A549 (cell line): Measurements from ENCODE around the gene ACO1. TPM values are rescaled to one million over a fixed set of nuclear protein-coding genes. Genes with fewer than 3 reads are reported as not detected.
A peak's percentile ranks its signal among the peaks of the same experiment; 100 is the strongest.

ENCODE experiments used
- ATAC-seq, 2 experiments: fragments of 200-7000 bp in 1 of 2; fragments of >200 bp in 1 of 2; cut with Nextera tagmentation in 1 of 2; cut with Tn5 transposase in 1 of 2; 3 replicates each; pipeline versions ENCODE4 v1.8.0 to v1.9.1; 2018 to 2020; ENCODE audit warnings: mild to moderate bottlenecking in 1 of 2, moderate library complexity in 1 of 2
- CTCF ChIA-PET: fragments of 300-600 bp; sonication (Branson Sonifier 250); formaldehyde crosslinking; extraction: SDS; loops from one replicate; lab custom pipeline; 2021; ENCODE audit warnings: antibody characterized with exemption, inconsistent platforms; lab: Yijun Ruan, JAX
- POLR2A ChIA-PET: fragments of 350-600 bp; formaldehyde crosslinking; extraction: SDS; loops from one replicate; lab custom pipeline; 2021; ENCODE audit warnings: antibody characterized with exemption, inconsistent platforms; lab: Yijun Ruan, JAX
- DNase-seq, 2 experiments: peaks; one replicate each; pipeline versions ENCODE4 v3.0.0 to v3.0.0-alpha.2; 2011 to 2016; ENCODE audit warnings: low read depth in 1 of 2, low spot score in 1 of 2
- FAIRE-seq: peaks from 2 replicates; lab custom pipeline; 2011; peaks lifted over from hg19 to GRCh38; lab: Jason Lieb, UNC
- H3K27ac ChIP-seq, 2 experiments: fragments of >200 bp; sonication (Bioruptor Twin); formaldehyde crosslinking; 3 replicates each; pipeline ENCODE4 v1.5.1; 2016 to 2017
- H3K4me1 ChIP-seq: fragments of >200 bp; sonication (Bioruptor Twin); formaldehyde crosslinking; 3 replicates; pipeline ENCODE4 v1.6.1; 2016
- H3K4me2 ChIP-seq: fragments of >200 bp; sonication (Bioruptor Twin); formaldehyde crosslinking; 3 replicates; pipeline ENCODE4 v1.6.1; 2016
- H3K4me3 ChIP-seq: fragments of >200 bp; sonication (Bioruptor Twin); formaldehyde crosslinking; 3 replicates; pipeline ENCODE4 v1.5.1; 2016
- H3K9me3 ChIP-seq: fragments of >200 bp; sonication (Bioruptor Twin); formaldehyde crosslinking; 3 replicates; pipeline ENCODE4 v1.6.1; 2016
- CBX2 ChIP-seq: fragments of 200-600 bp; sonication (generic); IDR thresholded peaks from 2 replicates; pipeline ENCODE4 v1.6.1; 2016; ENCODE audit warnings: low read depth, mild to moderate bottlenecking, borderline replicate concordance
- CEBPB ChIP-seq, 2 experiments: fragments of >200 bp in 1 of 2; sonication (Bioruptor Twin) in 1 of 2; formaldehyde crosslinking in 1 of 2; IDR thresholded peaks; 2 replicates each; pipeline ENCODE4 v1.6.1; 2012 to 2016
- FOSL2 ChIP-seq, 2 experiments: fragments of 450-650 bp in 1 of 2; fragments of >200 bp in 1 of 2; sonication (Bioruptor Twin) in 1 of 2; formaldehyde crosslinking; IDR thresholded peaks; 2 replicates each; pipeline versions ENCODE4 v1.5.0 to v1.6.1; 2016 to 2020; ENCODE audit warnings: mild to moderate bottlenecking in 1 of 2, moderate library complexity in 1 of 2
- GATA3 ChIP-seq: IDR thresholded peaks from 2 replicates; pipeline ENCODE4 v1.6.1; 2012; ENCODE audit warnings: borderline replicate concordance
- HEYL ChIP-seq: fragments of 250-450 bp; sonication (Bioruptor Pico); IDR thresholded peaks from 2 replicates; pipeline ENCODE4 v1.8.0; 2021; ENCODE audit warnings: mild to moderate bottlenecking, moderate library complexity
- HOXA7 ChIP-seq: fragments of 250-450 bp; sonication (Bioruptor Pico); IDR thresholded peaks from 2 replicates; pipeline ENCODE4 v1.5.0; 2020; ENCODE audit warnings: mild to moderate bottlenecking, moderate library complexity
- JUN ChIP-seq, 2 experiments: fragments of >200 bp; sonication (Bioruptor Twin); formaldehyde crosslinking; IDR thresholded peaks; 2 replicates in 1 of 2; 3 replicates in 1 of 2; pipeline ENCODE4 v1.6.1; 2016 to 2017
- JUNB ChIP-seq: fragments of >200 bp; sonication (Bioruptor Twin); formaldehyde crosslinking; IDR thresholded peaks from 2 replicates; pipeline ENCODE4 v1.6.1; 2016
- MAZ ChIP-seq: fragments of 150-350 bp; IDR thresholded peaks from 2 replicates; pipeline ENCODE4 v1.6.1; 2014; ENCODE audit warnings: antibody characterized with exemption, low read depth, low read length, borderline replicate concordance
- MYC ChIP-seq: IDR thresholded peaks from 2 replicates; pipeline ENCODE4 v1.6.1; 2012; ENCODE audit warnings: mild to moderate bottlenecking, inconsistent platforms, low read length, improper control_type of control experiment, borderline replicate concordance
- NR3C1 ChIP-seq: fragments of >200 bp; sonication (Bioruptor Twin); formaldehyde crosslinking; IDR thresholded peaks from 3 replicates; pipeline ENCODE4 v1.6.1; 2017
- RARB ChIP-seq: fragments of 250-450 bp; sonication (Bioruptor Pico); IDR thresholded peaks from 2 replicates; pipeline ENCODE4 v1.8.0; 2021; ENCODE audit warnings: mild to moderate bottlenecking, moderate library complexity
- SMC3 ChIP-seq: fragments of >200 bp; sonication (Bioruptor Twin); formaldehyde crosslinking; IDR thresholded peaks from 3 replicates; pipeline ENCODE4 v1.6.1; 2018; ENCODE audit warnings: inconsistent platforms
- SREBF2 ChIP-seq: fragments of 450-650 bp; IDR thresholded peaks from 2 replicates; pipeline ENCODE4 v1.6.1; 2014; ENCODE audit warnings: mild to moderate bottlenecking, moderate library complexity
- TFCP2L1 ChIP-seq: fragments of 250-450 bp; sonication (Bioruptor Pico); IDR thresholded peaks from 2 replicates; pipeline ENCODE4 v1.5.0; 2021; ENCODE audit warnings: mild to moderate bottlenecking
- ZC3H11A ChIP-seq: fragments of 450-650 bp; IDR thresholded peaks from 2 replicates; pipeline ENCODE4 v1.6.1; 2014; ENCODE audit warnings: antibody characterized with exemption, mild to moderate bottlenecking
- WGBS: methylation state at CpG from one replicate; pipeline ENCODE4 v1.1.6; 2017; ENCODE audit errors: missing lambda C conversion rate; 5-methylcytosine and 5-hydroxymethylcytosine counted together
- polyA plus RNA-seq, 4 experiments: library from polyadenylated mRNA; depleted of rRNA in 3 of 4; stranded (reverse); fragments of >200 nt; fragmentation: RNase III in 1 of 4; extraction: RNeasy Plus Mini Kit Qiagen cat#74134 plus additional on column Dnase treatment in 1 of 4; gene quantifications; 2 replicates in 3 of 4; 3 replicates in 1 of 4; pipeline ENCODE4 v1.2.3, GENCODE V29; 2011 to 2017
- TF ChIP-seq, protein P1 (sequence below): fragments of 450-650 bp; IDR thresholded peaks from 2 replicates; pipeline ENCODE4 v1.6.1; 2014; ENCODE audit warnings: antibody characterized with exemption
- TF ChIP-seq, protein P2 (sequence below): IDR thresholded peaks from 2 replicates; pipeline ENCODE4 v1.6.1; 2012
- TF ChIP-seq, protein P3 (sequence below): fragments of 150-350 bp; IDR thresholded peaks from 2 replicates; pipeline ENCODE4 v1.6.1; 2014; ENCODE audit warnings: low read depth, mild to moderate bottlenecking, low read length

Gene ACO1
- polyA plus RNA-seq, 2 of the 4 experiments (the other 2 are of a cell fraction), result 32.2 to 41.0 TPM

DNA sequence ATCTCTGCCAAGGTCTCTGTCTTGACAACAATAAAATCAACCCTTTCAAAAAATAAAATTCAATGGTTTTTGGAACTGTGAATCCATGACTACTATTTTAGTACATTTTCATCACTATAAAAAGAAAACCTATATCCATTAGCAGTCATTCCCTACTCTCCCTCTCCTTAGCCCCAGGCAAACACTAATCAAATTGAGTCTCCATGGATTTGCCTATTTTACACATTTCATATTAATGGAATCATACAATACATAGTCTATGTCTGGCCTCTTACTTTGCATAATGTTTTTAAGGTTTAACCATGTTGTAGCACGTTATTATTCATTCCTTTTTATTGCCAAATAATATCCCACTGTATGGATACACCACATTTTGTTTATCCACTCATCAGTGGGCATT is 117.4 kb downstream of the ACO1 start (continued):
- TF ChIP-seq, protein P1, sequence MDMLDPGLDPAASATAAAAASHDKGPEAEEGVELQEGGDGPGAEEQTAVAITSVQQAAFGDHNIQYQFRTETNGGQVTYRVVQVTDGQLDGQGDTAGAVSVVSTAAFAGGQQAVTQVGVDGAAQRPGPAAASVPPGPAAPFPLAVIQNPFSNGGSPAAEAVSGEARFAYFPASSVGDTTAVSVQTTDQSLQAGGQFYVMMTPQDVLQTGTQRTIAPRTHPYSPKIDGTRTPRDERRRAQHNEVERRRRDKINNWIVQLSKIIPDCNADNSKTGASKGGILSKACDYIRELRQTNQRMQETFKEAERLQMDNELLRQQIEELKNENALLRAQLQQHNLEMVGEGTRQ, result no peak
- TF ChIP-seq, protein P2, sequence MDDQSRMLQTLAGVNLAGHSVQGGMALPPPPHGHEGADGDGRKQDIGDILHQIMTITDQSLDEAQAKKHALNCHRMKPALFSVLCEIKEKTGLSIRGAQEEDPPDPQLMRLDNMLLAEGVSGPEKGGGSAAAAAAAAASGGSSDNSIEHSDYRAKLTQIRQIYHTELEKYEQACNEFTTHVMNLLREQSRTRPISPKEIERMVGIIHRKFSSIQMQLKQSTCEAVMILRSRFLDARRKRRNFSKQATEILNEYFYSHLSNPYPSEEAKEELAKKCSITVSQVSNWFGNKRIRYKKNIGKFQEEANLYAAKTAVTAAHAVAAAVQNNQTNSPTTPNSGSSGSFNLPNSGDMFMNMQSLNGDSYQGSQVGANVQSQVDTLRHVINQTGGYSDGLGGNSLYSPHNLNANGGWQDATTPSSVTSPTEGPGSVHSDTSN, result no peak
- no peak for TF ChIP-seq MYC
- TF ChIP-seq NR3C1, result no peak
- no peak for TF ChIP-seq FOSL2 (IDR thresholded peaks at IDR 0.05)
- TF ChIP-seq FOSL2 (CRISPR knock-in tag; IDR thresholded peaks at IDR 0.05), result no peak

DNA sequence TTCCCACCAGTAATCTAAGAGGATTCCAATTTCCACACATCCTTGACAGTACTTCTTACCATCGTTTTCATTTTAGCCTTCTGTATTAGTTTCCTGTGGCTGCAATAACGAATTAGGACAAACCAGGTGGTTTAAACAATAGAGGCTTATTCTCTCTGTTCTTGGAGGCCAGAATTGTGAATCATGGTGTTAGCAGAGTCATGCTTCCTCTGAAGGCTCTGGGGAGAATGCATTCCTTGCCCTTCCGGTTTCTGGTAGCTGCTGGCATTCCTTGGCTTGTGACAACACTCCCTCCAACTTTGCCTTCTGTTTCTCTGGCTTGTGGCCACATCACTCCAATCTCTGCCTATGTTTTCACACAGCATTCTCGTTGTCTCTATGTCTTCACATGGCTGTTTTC is 118.0 kb downstream of the ACO1 start:
- CTCF ChIA-PET, result interaction anchor here (1.1 to 2.1 kb wide), 2 partner anchors 23 to 123 kb away, joined by 5 read pairs; partner anchors contain the start of gene RIGI
- Histone ChIP-seq H3K27ac (peak overlapping the region in 1 of 2 experiments; percentile 30; a peak in 1 of 6 replicates), H3K4me1 (peaks cover 16% of the 10 kb centered on the region; the same call in 2 of the 3 replicates), H3K4me3 (no peak overlapping the region), H3K9me3 (no peaks in the 10 kb centered on the region), H3K4me2 (no peak overlapping the region)
- FAIRE-seq, result no peak
- TF ChIP-seq SMC3 (no peak), TFCP2L1 (CRISPR knock-in tag) (no peak), GATA3 (no peak), SREBF2 (no peak)
- TF ChIP-seq, protein P3, sequence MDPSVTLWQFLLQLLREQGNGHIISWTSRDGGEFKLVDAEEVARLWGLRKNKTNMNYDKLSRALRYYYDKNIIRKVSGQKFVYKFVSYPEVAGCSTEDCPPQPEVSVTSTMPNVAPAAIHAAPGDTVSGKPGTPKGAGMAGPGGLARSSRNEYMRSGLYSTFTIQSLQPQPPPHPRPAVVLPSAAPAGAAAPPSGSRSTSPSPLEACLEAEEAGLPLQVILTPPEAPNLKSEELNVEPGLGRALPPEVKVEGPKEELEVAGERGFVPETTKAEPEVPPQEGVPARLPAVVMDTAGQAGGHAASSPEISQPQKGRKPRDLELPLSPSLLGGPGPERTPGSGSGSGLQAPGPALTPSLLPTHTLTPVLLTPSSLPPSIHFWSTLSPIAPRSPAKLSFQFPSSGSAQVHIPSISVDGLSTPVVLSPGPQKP, result no peak
- DNase-seq, result peak in 1 of 2 experiments; percentile 53
- POLR2A ChIA-PET, result no interaction called here
- WGBS, result 16% methylated on average over 3 of the region's 4 CpGs
- ATAC-seq, result peak; percentile 62 to 79; a peak in 5 of 6 replicates

DNA sequence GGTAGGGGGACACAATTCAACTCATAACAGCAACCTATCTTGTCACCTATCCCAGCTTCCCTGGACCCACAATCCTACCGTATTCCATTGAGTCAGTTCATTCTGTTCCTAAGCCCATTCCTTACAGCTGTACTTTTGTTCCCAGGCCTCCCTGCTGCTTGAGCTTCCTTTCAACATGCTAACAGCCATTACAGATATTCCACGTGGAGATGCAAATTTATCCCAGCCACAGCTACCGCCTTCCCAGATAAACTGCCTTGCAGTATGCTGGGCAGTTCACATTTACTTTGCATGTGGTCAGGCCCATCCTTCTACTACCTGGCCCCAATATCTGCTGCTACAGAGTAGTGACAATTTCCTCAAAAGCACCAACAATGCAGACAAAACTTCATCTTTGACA is 118.6 kb downstream of the ACO1 start:
- H3K4me2 ChIP-seq, result no peak overlapping the region
- CTCF ChIA-PET, result interaction anchor here (1.1 to 2.1 kb wide), 2 partner anchors 23 to 124 kb away, joined by 5 read pairs; partner anchors contain the start of gene RIGI
- WGBS, result 87% methylated on average over 3 of the region's 3 CpGs
- no peak for ATAC-seq
- H3K4me3 ChIP-seq, result no peak overlapping the region
- no peak for TF ChIP-seq MAZ
- no peak for TF ChIP-seq HOXA7 (CRISPR knock-in tag)
- TF ChIP-seq, protein P1, result no peak
- no peak for TF ChIP-seq SMC3
- TF ChIP-seq RARB, result no peak
- TF ChIP-seq HEYL, result no peak
- no peak for TF ChIP-seq CBX2
- TF ChIP-seq JUNB, result no peak
- TF ChIP-seq CEBPB (IDR thresholded peaks at IDR 0.05), result no peak
- no peak for TF ChIP-seq ZC3H11A
- TF ChIP-seq, protein P2, result no peak
- no peak for TF ChIP-seq TFCP2L1 (CRISPR knock-in tag)
- no peak for TF ChIP-seq GATA3
- no peak for TF ChIP-seq JUN (IDR thresholded peaks at IDR 0.05)
- no peak for FAIRE-seq
- H3K27ac ChIP-seq, result peak overlapping the region in 1 of 2 experiments; percentile 30; a peak in 1 of 6 replicates
- POLR2A ChIA-PET, result no interaction called here
- no peak for DNase-seq
- H3K9me3 ChIP-seq, result no peaks in the 10 kb centered on the region
- peaks cover 16% of the 10 kb centered on the region; the same call in 2 of the 3 replicates for H3K4me1 ChIP-seq

Other genes with a start within 250 kb of the ACO1 start
- 3.9 and 4.8 TPM in 2 replicates for gene RIGI, start 141.6 kb downstream of the ACO1 start, polyA plus RNA-seq (2011; rRNA removed)
- gene RIGI, start 141.6 kb downstream of the ACO1 start, polyA plus RNA-seq (2017; fragmentation: RNase III; extraction: RNeasy Plus Mini Kit Qiagen cat#74134 plus additional on column Dnase treatment), result 3.8 to 4.8 TPM (median 4.1 TPM) in 3 replicates
- 10.8 and 12.4 TPM in 2 replicates for gene SMIM27, start 167.7 kb downstream of the ACO1 start, polyA plus RNA-seq (2011; rRNA removed)
- gene SMIM27, start 167.7 kb downstream of the ACO1 start, polyA plus RNA-seq (2017; fragmentation: RNase III; extraction: RNeasy Plus Mini Kit Qiagen cat#74134 plus additional on column Dnase treatment), result 21.1 to 22.9 TPM (median 21.7 TPM) in 3 replicates
- 18.8 and 22.2 TPM in 2 replicates for gene TOPORS, start 167.9 kb downstream of the ACO1 start, polyA plus RNA-seq (2011; rRNA removed)
- gene TOPORS, start 167.9 kb downstream of the ACO1 start, polyA plus RNA-seq (2017; fragmentation: RNase III; extraction: RNeasy Plus Mini Kit Qiagen cat#74134 plus additional on column Dnase treatment), result 15.2 to 19.3 TPM (median 18.2 TPM) in 3 replicates
- 64.6 and 91.0 TPM in 2 replicates for gene NDUFB6, start 188.5 kb downstream of the ACO1 start, polyA plus RNA-seq (2011; rRNA removed)
- 158 to 176 TPM (median 166 TPM) in 3 replicates for gene NDUFB6, start 188.5 kb downstream of the ACO1 start, polyA plus RNA-seq (2017; fragmentation: RNase III; extraction: RNeasy Plus Mini Kit Qiagen cat#74134 plus additional on column Dnase treatment)